HepG2 (cell line): ENCODE results near the gene SP3. TPM values are rescaled to one million over a fixed set of nuclear protein-coding genes. Genes with fewer than 3 reads are reported as not detected.

Source experiments
- ATF7-NPFF ChIP-seq: sonication (generic); formaldehyde crosslinking; IDR thresholded peaks from 2 replicates; pipeline ENCODE4 v1.8.1; 2023; ENCODE audit warnings: mild to moderate bottlenecking, low read depth, missing genetic modification reagents, moderate library complexity
- BCL6 ChIP-seq: IDR thresholded peaks from 2 replicates; pipeline ENCODE4 v1.6.1; 2016; ENCODE audit warnings: missing genetic modification reagents, missing compliant biosample characterization
- CAMTA2 ChIP-seq: sonication (generic); formaldehyde crosslinking; IDR thresholded peaks from 2 replicates; pipeline ENCODE4 v1.4.0; 2020; ENCODE audit warnings: mild to moderate bottlenecking, missing genetic modification reagents, borderline replicate concordance
- GATA4 ChIP-seq: sonication (generic); IDR thresholded peaks from 2 replicates; pipeline ENCODE4 v1.6.1; 2016; ENCODE audit warnings: antibody characterized with exemption, low read depth, borderline replicate concordance
- HNF1A ChIP-seq, 2 experiments: sonication (generic) in 1 of 2; formaldehyde crosslinking in 1 of 2; IDR thresholded peaks; 2 replicates each; pipeline versions ENCODE4 v1.4.0 to v1.6.1; 2016 to 2020; ENCODE audit warnings: borderline replicate concordance in 1 of 2, low read depth in 1 of 2, mild to moderate bottlenecking in 1 of 2, missing genetic modification reagents in 1 of 2
- KDM5B ChIP-seq: sonication (generic); formaldehyde crosslinking; IDR thresholded peaks from 2 replicates; pipeline ENCODE4 v1.4.0; 2020; ENCODE audit warnings: missing genetic modification reagents, mild to moderate bottlenecking, borderline replicate concordance
- MAZ ChIP-seq, 2 experiments: sonication (generic) in 1 of 2; formaldehyde crosslinking in 1 of 2; IDR thresholded peaks; 2 replicates each; pipeline versions ENCODE4 v1.5.0 to v1.6.1; 2012 to 2020; ENCODE audit warnings: low read depth in 2 of 2, mild to moderate bottlenecking in 2 of 2, borderline replicate concordance in 1 of 2, improper control_type of control experiment in 1 of 2, low read length in 1 of 2, missing genetic modification reagents in 1 of 2, moderate library complexity in 1 of 2
- MBNL3 ChIP-seq: fragments of 250-450 bp; sonication (Bioruptor Pico); conservative IDR thresholded peaks from 2 replicates; pipeline ENCODE4 v1.8.0; 2022; ENCODE audit warnings: mild to moderate bottlenecking, inconsistent platforms
- PCBP2 ChIP-seq: fragments of 200-400 bp; formaldehyde crosslinking; optimal IDR thresholded peaks from 2 replicates; pipeline ENCODE3; 2018; ENCODE audit warnings: low read length, low read depth; ENCODE audit not compliant: poor library complexity, severe bottlenecking
- POLR2A ChIP-seq, 2 experiments: IDR thresholded peaks; 2 replicates each; pipeline ENCODE4 v1.6.1; 2011; ENCODE audit warnings: low read depth in 2 of 2, low read length in 2 of 2, mild to moderate bottlenecking in 1 of 2, moderate library complexity in 1 of 2; ENCODE audit not compliant: insufficient read depth in 1 of 2
- PRPF4 ChIP-seq: fragments of 200-400 bp; formaldehyde crosslinking; IDR thresholded peaks from 2 replicates; pipeline ENCODE4 v1.6.1; 2016; ENCODE audit warnings: low read length, low read depth; ENCODE audit not compliant: poor library complexity, severe bottlenecking
- SNAI1 ChIP-seq: sonication (generic); formaldehyde crosslinking; IDR thresholded peaks from 2 replicates; pipeline ENCODE4 v1.5.0; 2020; ENCODE audit warnings: mild to moderate bottlenecking, missing genetic modification reagents, borderline replicate concordance
- SRSF1 ChIP-seq: fragments of 200-400 bp; formaldehyde crosslinking; optimal IDR thresholded peaks from 2 replicates; pipeline ENCODE3; 2017; ENCODE audit warnings: mild to moderate bottlenecking, low read depth, low read length, moderate library complexity
- TARDBP ChIP-seq: sonication (generic); formaldehyde crosslinking; IDR thresholded peaks from 2 replicates; pipeline ENCODE4 v1.8.0; 2022; ENCODE audit warnings: mild to moderate bottlenecking, missing genetic modification reagents
- TCF7 ChIP-seq: sonication (generic); IDR thresholded peaks from 2 replicates; pipeline ENCODE4 v1.6.1; 2016; ENCODE audit warnings: antibody characterized with exemption, low read depth
- ZNF33A ChIP-seq: sonication (generic); formaldehyde crosslinking; IDR thresholded peaks from 2 replicates; pipeline ENCODE4 v1.5.1; 2020; ENCODE audit warnings: missing genetic modification reagents, mild to moderate bottlenecking, moderate library complexity, borderline replicate concordance
- ZNF430 ChIP-seq: sonication (generic); formaldehyde crosslinking; IDR thresholded peaks from 2 replicates; pipeline ENCODE4 v1.9.0; 2021; ENCODE audit warnings: mild to moderate bottlenecking, missing genetic modification reagents
- ZNF546 ChIP-seq: sonication (generic); formaldehyde crosslinking; conservative IDR thresholded peaks from 2 replicates; pipeline ENCODE4 v1.8.1; 2023; ENCODE audit warnings: mild to moderate bottlenecking, missing genetic modification reagents
- ZNF709 ChIP-seq: sonication (generic); formaldehyde crosslinking; IDR thresholded peaks from 2 replicates; pipeline ENCODE4 v1.5.0; 2020; ENCODE audit warnings: mild to moderate bottlenecking, missing genetic modification reagents
- ZNF790 ChIP-seq: sonication (generic); formaldehyde crosslinking; IDR thresholded peaks from 2 replicates; pipeline ENCODE4 v1.8.0; 2022; ENCODE audit warnings: missing genetic modification reagents, mild to moderate bottlenecking, borderline replicate concordance
- ZNF841 ChIP-seq: sonication (generic); formaldehyde crosslinking; IDR thresholded peaks from 2 replicates; pipeline ENCODE4 v1.8.1; 2023; ENCODE audit warnings: missing genetic modification reagents, borderline replicate concordance
- polyA plus RNA-seq, 8 experiments: library from polyadenylated mRNA; depleted of rRNA in 3 of 8; stranded (reverse) in 7 of 8; unstranded in 1 of 8; fragments of >200 nt; fragmentation: Illumina TruSeq in 4 of 8; extraction: Trizol in 4 of 8; gene quantifications; 2 replicates each; pipeline versions ENCODE4 v1.2.1 to v1.2.3, GENCODE V29; 2011 to 2016; ENCODE audit warnings: low read depth in 4 of 8, missing spikeins in 1 of 8, mixed read lengths in 1 of 8; ENCODE audit not compliant: insufficient read depth in 1 of 8
- total RNA-seq, 5 experiments: library from RNA; depleted of rRNA; stranded (reverse); fragments of >200 nt; fragmentation: Illumina TruSeq; extraction: Trizol; gene quantifications; 2 replicates each; pipeline ENCODE4 v1.2.3, GENCODE V29; 2016; ENCODE audit warnings: low read depth in 1 of 5

SP3 gene
- total and polyA plus RNA-seq, 2 of the 13 experiments (the other 11 are each of a cell fraction or from before 2014, with no cell fraction given) = 57.3 to 132 TPM

GRCh38 chr2:173903601-173904394, 61.4 kb downstream of the SP3 start (continued):
- TF ChIP-seq HNF1A (IDR thresholded peaks at IDR 0.05; ENCODE audit: low read depth) (no peak), HNF1A (CRISPR knock-in tag; IDR thresholded peaks at IDR 0.05; ENCODE audit: borderline replicate concordance) (no peak), TARDBP (CRISPR knock-in tag) (no peak), MAZ (IDR thresholded peaks at IDR 0.05; ENCODE audit: borderline replicate concordance, low read depth, low read length) (no peak), MAZ (CRISPR knock-in tag; IDR thresholded peaks at IDR 0.05; ENCODE audit: low read depth) (no peak), KDM5B (CRISPR knock-in tag) (no peak), POLR2A (IDR thresholded peaks at IDR 0.05; ENCODE audit: insufficient read depth in 1 of 2, low read depth in 2 of 2, low read length in 2 of 2) (peak; percentile 13 to 22; a peak in 1 of 4 replicates), ZNF841 (no peak), SNAI1 (no peak), PRPF4 (no peak), CAMTA2 (no peak), ZNF790 (CRISPR knock-in tag) (no peak), BCL6 (CRISPR knock-in tag) (no peak), MBNL3 (CRISPR knock-in tag) (no peak), ZNF709 (CRISPR knock-in tag) (no peak), TCF7 (no peak), ZNF33A (no peak), PCBP2 (no peak), ZNF430 (CRISPR knock-in tag) (no peak), GATA4 (no peak), ATF7-NPFF (CRISPR knock-in tag) (no peak), ZNF546 (CRISPR knock-in tag) (no peak), SRSF1 (no peak)
- TF ChIP-seq, all 625 proteins: peak for 4
